Lower lobe of right lung (tissue), 2 donors: Measurements from ENCODE around the gene SETD2. TPM values are rescaled to one million over a fixed set of nuclear protein-coding genes. Genes with fewer than 3 reads are reported as not detected.

ENCODE experiments used
- ATAC-seq, 2 donors: fragments of 200-7000 bp; cut with Tn5 transposase; one replicate each; pipeline ENCODE4 v1.9.1; 2020 to 2022; ENCODE audit warnings: mild to moderate bottlenecking in 2 of 2, moderate library complexity in 2 of 2
- DNase-seq: peaks from one replicate; pipeline ENCODE4 v3.0.0-alpha.2; 2020
- H3K27ac ChIP-seq: fragments of 200-600 bp; one replicate; pipeline ENCODE4 v1.8.0; 2022
- H3K27me3 ChIP-seq: fragments of 200-600 bp; one replicate; pipeline ENCODE4 v1.8.0; 2022; ENCODE audit warnings: low read depth
- H3K36me3 ChIP-seq: fragments of 200-600 bp; one replicate; pipeline ENCODE4 v1.8.0; 2022; ENCODE audit warnings: mild to moderate bottlenecking
- H3K4me1 ChIP-seq: fragments of 200-600 bp; one replicate; pipeline ENCODE4 v1.8.0; 2022
- H3K4me3 ChIP-seq: fragments of 200-600 bp; one replicate; pipeline ENCODE4 v1.8.0; 2022; ENCODE audit warnings: mild to moderate bottlenecking
- H3K9me3 ChIP-seq: fragments of 200-600 bp; one replicate; pipeline ENCODE4 v1.8.0; 2022
- CTCF ChIP-seq: fragments of 200-600 bp; IDR thresholded peaks from one replicate; pipeline ENCODE4 v1.8.0; 2022; ENCODE audit warnings: antibody characterized with exemption, mild to moderate bottlenecking
- intact Hi-C: fragments of 100-400 bp; cut with DNase I; formaldehyde crosslinking; loops from one replicate; pipeline ENCODE4 v1.11.0; 2022
- total RNA-seq: library from RNA; stranded (reverse); fragmentation: NEBNext Ultra II Directional; extraction: Animal tissue kit (Norgen Biotek cat#: 25700); gene quantifications from one replicate; pipeline ENCODE4 v1.2.1, GENCODE V29; 2021
- donor health status: DM: no; HTN: yes; CAD: no; lungs with severe emphysema.

The SETD2 gene
- total RNA-seq, 1 donor from 2014 or later = 47.9 TPM

- ATAC-seq = no peak
- H3K4me3 ChIP-seq = no peak overlapping the region
- no peak for DNase-seq
- H3K27me3 ChIP-seq = no peaks in the 10 kb centered on the region
- H3K36me3 ChIP-seq = peaks cover 60% of the 10 kb centered on the region
- no peak for TF ChIP-seq CTCF
- intact Hi-C loops = no loop called here
- H3K27ac ChIP-seq = no peak overlapping the region
- no peaks in the 10 kb centered on the region for H3K4me1 ChIP-seq
- H3K9me3 ChIP-seq = no peaks in the 10 kb centered on the region
Observed at GRCh38 chr3:47104259-47104658, 59.7 kb downstream of the SETD2 start.

- ATAC-seq = no peak
- no peak overlapping the region for H3K4me3 ChIP-seq
Observed at GRCh38 chr3:47103619-47104018, 60.3 kb downstream of the SETD2 start.

GRCh38 chr3:47102081-47102600, 61.8 kb downstream of the SETD2 start:
- Histone ChIP-seq H3K4me1 (no peaks in the 10 kb centered on the region), H3K27me3 (no peaks in the 10 kb centered on the region), H3K36me3 (peaks cover 77% of the 10 kb centered on the region), H3K4me3 (no peak overlapping the region), H3K9me3 (no peaks in the 10 kb centered on the region), H3K27ac (no peak overlapping the region)
- intact Hi-C loops = no loop called here
- ATAC-seq = no peak
- no peak for TF ChIP-seq CTCF
- DNase-seq = no peak

More at GRCh38 chr3:47103619-47104018, 60.3 kb downstream of the SETD2 start:
- H3K27ac ChIP-seq = no peak overlapping the region
- H3K4me1 ChIP-seq = no peaks in the 10 kb centered on the region
- H3K27me3 ChIP-seq = no peaks in the 10 kb centered on the region
- intact Hi-C loops = no loop called here
- TF ChIP-seq CTCF = no peak
- H3K36me3 ChIP-seq = peaks cover 65% of the 10 kb centered on the region
- no peaks in the 10 kb centered on the region for H3K9me3 ChIP-seq
- no peak for DNase-seq

- ATAC-seq (no peak), DNase-seq (no peak)
- TF ChIP-seq CTCF = no peak
- H3K4me3 ChIP-seq = no peak overlapping the region
- H3K9me3 ChIP-seq = no peaks in the 10 kb centered on the region
- H3K4me1 ChIP-seq = no peaks in the 10 kb centered on the region
- H3K36me3 ChIP-seq = peaks cover 88% of the 10 kb centered on the region
- no peak overlapping the region for H3K27ac ChIP-seq
- no peaks in the 10 kb centered on the region for H3K27me3 ChIP-seq
- intact Hi-C loops = no loop called here
Observed at GRCh38 chr3:47098910-47099309, 65.0 kb downstream of the SETD2 start.

GRCh38 chr3:47097864-47098263, 66.0 kb downstream of the SETD2 start:
- H3K9me3 ChIP-seq = no peaks in the 10 kb centered on the region
- H3K27ac ChIP-seq = no peak overlapping the region
- H3K4me3 ChIP-seq = no peak overlapping the region
- H3K36me3 ChIP-seq = peaks cover 83% of the 10 kb centered on the region
- TF ChIP-seq CTCF = no peak
- DNase-seq (no peak), ATAC-seq (no peak)
- intact Hi-C loops = no loop called here
- no peaks in the 10 kb centered on the region for H3K4me1 ChIP-seq
- H3K27me3 ChIP-seq = no peaks in the 10 kb centered on the region

- H3K27ac ChIP-seq = no peak overlapping the region
- intact Hi-C loops = no loop called here
- H3K4me3 ChIP-seq = no peak overlapping the region
- no peaks in the 10 kb centered on the region for H3K9me3 ChIP-seq
- no peak for ATAC-seq
- peaks cover 74% of the 10 kb centered on the region for H3K36me3 ChIP-seq
- no peaks in the 10 kb centered on the region for H3K4me1 ChIP-seq
- no peaks in the 10 kb centered on the region for H3K27me3 ChIP-seq
- no peak for DNase-seq
- TF ChIP-seq CTCF = no peak
Observed at GRCh38 chr3:47096959-47097358, 67.0 kb downstream of the SETD2 start.
